HCT116 (cell line): ENCODE results near the gene RPTOR.

Source experiments
- EGR1 ChIP-seq: IDR thresholded peaks from 2 replicates; pipeline ENCODE4 v1.6.1; 2012; ENCODE audit warnings: low read depth
- POLR2AphosphoS5 ChIP-seq: IDR thresholded peaks from 2 replicates; pipeline ENCODE4 v1.6.1; 2011; ENCODE audit warnings: mild to moderate bottlenecking, low read depth, low read length, moderate library complexity
- TF ChIP-seq, protein P1 (sequence below), 3 experiments: fragments of 200-600 bp in 1 of 3; sonication (generic) in 1 of 3; IDR thresholded peaks in 2 of 3; conservative IDR thresholded peaks in 1 of 3; 2 replicates each; pipeline ENCODE4 v1.5.1; 2012 to 2017; ENCODE audit warnings: low read depth in 2 of 3, low read length in 2 of 3, antibody characterized with exemption in 1 of 3, borderline replicate concordance in 1 of 3, control low read depth in 1 of 3, mild to moderate bottlenecking in 1 of 3, mixed read lengths in 1 of 3, mixed run types in 1 of 3, moderate library complexity in 1 of 3; ENCODE audit not compliant: insufficient read depth in 1 of 3

DNA sequence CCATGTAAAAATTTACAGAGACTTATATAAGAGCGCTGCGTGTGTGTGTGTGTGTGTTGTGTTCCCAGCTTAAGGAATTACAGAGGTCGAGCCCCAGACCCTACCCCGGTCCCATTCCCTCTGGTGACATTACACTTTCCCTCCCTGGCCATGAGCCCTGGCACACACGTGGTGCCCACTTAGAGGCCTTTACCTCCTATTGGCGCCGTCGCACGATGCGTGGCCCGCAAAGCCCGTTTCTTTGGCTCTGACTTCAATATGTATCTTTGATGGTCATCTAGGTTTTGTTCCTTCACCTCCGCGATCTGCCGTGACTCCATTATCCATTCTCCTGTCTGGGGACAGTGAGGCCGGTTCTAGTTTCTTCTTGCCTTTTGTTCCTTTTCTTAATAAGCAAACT, 350.1 kb downstream of the RPTOR start:
- TF ChIP-seq EGR1 (no peak), POLR2AphosphoS5 (no peak)
- TF ChIP-seq, protein P1, sequence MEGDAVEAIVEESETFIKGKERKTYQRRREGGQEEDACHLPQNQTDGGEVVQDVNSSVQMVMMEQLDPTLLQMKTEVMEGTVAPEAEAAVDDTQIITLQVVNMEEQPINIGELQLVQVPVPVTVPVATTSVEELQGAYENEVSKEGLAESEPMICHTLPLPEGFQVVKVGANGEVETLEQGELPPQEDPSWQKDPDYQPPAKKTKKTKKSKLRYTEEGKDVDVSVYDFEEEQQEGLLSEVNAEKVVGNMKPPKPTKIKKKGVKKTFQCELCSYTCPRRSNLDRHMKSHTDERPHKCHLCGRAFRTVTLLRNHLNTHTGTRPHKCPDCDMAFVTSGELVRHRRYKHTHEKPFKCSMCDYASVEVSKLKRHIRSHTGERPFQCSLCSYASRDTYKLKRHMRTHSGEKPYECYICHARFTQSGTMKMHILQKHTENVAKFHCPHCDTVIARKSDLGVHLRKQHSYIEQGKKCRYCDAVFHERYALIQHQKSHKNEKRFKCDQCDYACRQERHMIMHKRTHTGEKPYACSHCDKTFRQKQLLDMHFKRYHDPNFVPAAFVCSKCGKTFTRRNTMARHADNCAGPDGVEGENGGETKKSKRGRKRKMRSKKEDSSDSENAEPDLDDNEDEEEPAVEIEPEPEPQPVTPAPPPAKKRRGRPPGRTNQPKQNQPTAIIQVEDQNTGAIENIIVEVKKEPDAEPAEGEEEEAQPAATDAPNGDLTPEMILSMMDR (IDR thresholded peaks at IDR 0.05 in 2 of 3, conservative IDR thresholded peaks at IDR 0.05 in 1 of 3; ENCODE audit: borderline replicate concordance in 1 of 3, insufficient read depth in 1 of 3, low read depth in 2 of 3, low read length in 2 of 3): no peak
